GM19395 (cell line): Measurements from ENCODE around the gene VSX2.
"Not testable (repeated sequence)": the region's sequence is repeated elsewhere in the genome, so short reads cannot be mapped to it uniquely, and the experiment has no call there.

Source experiments
- ATAC-seq: cut with Tn5 transposase; IDR thresholded peaks from one replicate; pipeline ENCODE4 v1.9.1; 2021; ENCODE audit warnings: mild to moderate bottlenecking, moderate library complexity; ENCODE audit not compliant: unreplicated experiment

VSX2 gene

DNA sequence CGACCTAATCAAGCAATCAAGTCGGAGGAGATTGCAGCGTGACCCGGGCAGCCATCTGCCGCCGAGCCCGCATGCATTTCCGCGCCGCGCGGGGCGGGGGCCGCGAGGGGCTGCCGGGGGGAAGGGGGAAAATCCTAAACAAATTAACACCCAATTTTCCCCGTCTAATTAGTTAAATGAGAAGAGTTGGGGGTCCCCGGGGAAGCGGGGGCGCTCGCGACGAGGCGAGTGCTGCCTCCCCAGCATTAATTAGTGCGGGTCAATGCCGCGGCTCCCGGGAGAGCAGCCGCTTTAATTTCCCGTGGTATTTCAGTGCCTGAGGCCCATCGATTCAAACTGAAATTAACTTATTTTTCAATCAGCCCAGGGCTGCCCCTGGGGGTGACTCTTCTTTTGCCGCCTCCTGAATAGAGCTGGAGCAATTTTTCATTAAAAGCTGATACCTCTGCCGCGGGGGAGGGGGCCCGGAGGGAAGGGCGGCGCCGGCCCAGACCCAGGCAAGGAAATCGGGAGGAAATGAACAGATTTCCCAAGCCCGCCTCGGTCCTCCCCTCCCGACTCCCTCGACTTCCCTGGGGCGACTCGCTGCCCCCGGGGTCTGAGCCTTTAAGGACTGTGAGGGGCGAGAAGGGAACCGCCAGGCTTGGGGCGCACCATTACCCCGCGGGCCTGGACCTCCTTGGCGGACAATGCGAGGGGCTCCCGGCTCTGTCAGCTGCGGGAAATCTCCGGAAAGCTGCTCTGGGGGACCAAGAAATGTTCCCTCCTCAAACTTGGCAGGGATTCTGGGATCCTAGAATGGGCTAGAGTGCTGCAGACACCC is 18.9 kb downstream of the VSX2 start:
- no peak for ATAC-seq

DNA sequence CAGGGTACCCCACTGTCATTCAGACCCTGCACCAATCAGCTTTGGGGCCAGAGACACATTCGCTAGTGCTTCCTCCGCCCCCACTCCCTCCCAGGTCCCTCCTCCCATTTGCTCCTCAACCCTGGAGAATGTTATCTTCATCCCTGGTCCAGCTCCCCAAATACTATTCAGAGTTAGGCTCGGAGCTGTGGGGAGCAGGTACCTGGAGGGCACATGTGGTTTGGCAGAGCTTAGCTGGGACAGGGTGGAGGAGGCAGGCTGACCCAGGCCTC is 19.5 kb downstream of the VSX2 start:
- no peak for ATAC-seq

DNA sequence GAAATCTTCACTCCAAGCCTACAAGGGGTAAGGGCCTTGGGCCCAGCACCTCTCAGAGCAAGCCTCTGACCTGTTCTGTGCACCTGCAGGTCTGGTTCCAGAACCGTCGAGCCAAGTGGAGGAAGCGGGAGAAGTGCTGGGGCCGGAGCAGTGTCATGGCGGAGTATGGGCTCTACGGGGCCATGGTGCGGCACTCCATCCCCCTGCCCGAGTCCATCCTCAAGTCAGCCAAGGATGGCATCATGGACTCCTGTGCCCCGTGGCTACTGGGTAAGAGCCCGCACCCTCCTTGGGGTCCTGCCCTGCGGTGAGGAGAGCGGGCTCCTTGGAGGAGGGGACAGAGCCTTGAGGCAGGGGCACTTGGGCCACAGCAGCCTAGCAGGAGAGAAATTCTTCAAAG is 20.3 kb downstream of the VSX2 start:
- ATAC-seq = no peak

DNA sequence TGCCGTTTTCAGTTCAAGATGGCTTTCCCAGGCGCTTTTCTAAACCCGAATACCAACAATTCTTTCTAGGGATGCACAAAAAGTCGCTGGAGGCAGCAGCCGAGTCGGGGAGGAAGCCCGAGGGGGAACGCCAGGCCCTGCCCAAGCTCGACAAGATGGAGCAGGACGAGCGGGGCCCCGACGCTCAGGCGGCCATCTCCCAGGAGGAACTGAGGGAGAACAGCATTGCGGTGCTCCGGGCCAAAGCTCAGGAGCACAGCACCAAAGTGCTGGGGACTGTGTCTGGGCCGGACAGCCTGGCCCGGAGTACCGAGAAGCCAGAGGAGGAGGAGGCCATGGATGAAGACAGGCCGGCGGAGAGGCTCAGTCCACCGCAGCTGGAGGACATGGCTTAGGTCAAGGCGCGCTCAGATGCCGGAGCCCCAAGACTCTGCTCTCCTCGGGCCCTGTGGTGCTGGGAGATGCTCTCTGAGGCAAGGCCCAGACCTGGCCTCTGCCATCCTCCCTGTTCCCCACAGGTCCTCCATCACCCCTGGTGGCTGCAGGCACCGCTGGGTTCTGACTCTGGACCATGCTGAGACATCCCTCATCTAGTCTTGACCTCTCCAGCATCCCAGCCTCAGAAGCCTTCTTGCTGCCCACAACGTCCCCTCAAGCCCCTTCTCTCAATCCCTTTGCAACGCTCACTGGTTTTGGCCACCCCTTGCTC is 21.4 kb downstream of the VSX2 start:
- no peak for ATAC-seq

DNA sequence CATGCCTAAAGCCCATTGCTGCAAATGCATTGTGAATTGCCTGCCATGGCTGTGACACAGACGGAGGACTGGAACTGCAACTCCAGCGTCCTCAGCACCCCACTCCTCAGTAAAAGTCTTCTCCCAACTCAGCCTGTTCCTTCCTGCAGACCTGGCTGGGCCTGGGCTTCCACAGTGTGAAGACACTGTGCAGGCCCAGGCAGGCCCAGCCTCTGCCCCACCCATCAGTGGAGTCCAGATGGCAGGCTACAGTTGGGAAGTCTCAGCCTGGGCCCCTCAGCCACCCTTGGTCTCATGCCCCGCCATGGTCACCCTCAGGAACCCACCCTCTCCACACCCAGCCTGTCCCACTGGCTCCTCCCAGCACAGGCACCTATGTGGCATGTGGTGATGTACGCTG is 22.0 kb downstream of the VSX2 start:
- ATAC-seq = no peak

DNA sequence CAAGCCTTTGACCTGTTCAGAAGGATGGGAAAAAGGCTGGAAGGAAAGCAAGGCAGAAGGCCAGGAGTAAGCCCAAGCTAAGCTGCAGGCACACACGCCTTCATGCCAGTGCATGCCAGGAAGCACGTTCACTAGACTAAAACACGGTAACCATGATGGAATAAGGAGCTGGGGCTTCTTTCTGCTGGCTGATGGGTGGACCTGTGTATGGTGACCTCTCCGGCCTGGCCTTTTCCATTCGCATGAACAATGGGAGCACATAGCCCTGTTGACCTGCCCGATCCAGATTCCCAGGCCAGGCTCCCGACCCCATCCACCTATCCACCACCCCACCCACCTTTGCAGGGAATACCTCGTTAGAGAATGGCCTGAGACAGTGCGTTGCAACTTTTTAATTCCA is 22.8 kb downstream of the VSX2 start:
- no peak for ATAC-seq

DNA sequence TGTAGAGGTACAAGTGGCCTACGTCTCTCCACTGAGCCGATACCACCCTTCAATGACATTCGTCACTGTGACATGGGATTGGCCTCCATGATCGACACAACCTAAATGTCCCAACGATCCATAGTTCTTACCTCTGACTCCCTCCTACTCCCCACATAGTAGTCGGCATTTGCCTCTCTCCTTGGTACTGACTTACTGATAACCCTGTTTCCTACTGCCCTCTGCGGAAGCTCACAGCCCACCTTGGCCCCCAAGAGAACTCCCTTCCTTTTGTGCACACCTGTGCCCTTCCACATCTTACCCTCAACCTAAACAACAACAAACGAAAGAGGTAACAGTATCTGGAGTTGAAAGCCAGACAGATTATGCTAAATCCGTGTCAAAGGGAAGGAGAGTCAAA is 23.9 kb downstream of the VSX2 start:
- ATAC-seq = no peak

DNA sequence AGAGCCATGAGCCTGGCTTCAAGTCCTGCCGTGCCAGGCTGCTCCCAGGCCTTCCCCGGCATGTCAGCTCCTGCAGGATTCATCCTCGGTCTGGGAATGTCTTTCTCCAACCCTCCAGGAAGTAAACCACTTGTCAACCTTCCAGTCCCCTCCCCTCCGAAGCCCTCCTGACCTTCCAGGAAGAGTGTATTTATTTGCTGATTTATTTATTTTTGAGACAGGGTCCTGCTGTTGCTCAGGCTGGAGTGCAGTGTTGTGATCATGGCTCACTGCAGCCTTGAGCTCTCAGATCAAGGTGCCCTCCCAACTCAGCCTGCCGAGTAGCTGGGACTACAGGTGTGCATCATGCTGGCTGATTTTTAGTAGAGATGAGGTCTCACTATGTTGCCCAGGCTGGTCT is 24.7 kb downstream of the VSX2 start:
- ATAC-seq = no peak

DNA sequence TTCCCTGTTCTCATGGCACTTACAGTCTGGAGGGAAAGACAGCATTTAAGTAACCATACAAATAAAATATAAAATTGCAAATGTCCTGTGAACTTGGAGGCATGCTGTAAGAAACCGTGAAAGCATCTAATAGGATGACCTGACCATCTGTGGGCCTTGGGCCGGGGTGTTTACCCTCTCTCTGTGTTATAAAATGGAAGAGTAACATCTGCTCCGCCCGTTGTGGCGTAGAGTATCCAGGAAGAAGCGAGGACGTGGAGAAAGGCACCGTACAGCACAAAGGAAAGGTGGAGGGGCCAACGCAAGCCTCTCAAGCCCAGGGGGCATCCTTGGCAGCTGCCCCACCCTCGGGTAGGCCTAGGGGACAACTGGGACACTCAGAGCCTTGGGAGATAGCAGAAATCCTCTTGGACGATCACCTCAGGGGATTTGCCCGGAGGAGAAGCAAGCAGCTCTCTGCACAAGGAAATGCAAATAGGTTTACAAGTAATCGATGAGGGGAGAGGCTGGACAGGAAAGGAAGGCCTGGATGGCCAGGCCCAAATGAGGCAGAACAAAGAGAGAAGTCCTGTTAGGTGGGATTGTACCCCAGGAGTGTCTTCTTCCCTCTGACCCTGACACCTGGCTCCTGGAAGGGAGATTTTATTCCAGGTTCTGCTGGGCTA is 26.2 kb downstream of the VSX2 start:
- ATAC-seq = no peak

DNA sequence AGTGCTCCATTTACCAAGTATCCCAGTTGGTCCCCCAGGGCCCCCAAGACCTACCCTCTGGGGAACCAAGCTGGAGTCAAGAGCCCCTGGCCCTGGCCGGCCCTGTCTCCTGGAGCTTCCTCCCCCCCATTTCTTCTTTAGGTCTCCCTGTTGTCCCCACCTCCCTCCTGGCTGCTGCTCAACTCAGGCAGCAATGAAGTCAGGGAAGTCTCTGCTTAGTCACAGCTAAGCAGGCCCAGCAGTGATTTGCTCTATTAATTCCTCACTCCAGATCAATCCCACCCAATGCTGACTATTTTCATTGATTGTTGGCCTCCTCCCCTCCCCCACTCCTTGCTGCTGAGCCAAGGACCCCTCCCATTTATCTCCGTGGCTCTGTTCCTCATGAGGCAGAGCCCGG is 28.3 kb downstream of the VSX2 start:
- no peak for ATAC-seq

DNA sequence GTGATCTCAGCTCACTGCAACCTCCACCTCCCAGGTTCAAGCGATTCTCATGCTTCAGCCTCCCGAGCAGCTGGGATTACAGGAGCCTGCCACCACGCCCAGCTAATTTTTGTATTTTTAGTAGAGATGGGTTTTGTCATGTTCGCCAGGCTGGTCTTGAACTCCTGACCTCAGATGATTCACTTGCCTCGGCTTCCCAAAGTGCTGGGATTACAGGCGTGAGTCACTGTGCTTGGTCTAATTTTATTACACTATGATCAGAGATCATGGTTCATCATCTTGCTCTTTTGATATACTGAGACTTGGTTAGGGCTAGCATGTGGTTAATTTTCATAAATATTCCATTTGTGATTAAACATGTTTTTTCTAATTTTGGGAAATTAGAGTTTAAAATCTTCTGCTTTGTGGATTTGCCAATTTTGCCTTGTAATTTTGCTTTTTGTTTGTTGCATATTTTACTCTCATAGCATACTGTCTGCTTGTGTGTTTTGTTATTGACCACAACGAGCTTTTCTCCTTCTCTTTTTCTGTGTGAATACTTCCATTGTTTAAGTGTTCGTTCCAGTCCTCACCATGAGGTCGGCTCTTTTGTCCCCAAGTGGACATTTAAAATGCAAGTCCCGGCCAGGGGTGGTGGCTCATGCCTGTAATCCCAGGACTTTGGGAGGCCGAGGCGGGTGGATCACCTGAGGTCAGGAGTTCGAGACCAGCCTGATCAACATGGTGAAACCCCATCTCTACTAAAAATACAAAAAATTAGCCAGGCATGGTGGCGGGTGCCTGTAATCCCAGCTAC is 31.3 kb downstream of the VSX2 start:
- not testable (repeated sequence) for ATAC-seq

DNA sequence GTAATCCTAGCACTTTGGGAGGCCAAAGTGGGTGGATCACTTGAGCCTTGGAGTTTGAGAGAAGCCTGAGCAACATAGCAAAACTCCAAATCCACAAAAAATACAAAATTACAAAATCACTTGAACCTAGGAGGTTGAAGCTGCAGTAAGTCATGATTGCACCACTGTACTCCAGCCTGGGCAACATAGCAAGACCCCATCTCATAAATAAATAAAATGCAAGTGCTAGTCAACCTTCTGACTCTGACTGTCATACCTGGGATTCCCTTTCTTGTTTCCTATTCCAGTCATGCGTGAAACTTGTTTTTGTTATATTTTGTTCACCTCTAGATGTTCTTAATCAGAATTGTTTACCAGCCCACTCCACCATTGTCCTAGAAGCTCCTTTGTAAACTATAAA is 32.1 kb downstream of the VSX2 start:
- no peak for ATAC-seq

DNA sequence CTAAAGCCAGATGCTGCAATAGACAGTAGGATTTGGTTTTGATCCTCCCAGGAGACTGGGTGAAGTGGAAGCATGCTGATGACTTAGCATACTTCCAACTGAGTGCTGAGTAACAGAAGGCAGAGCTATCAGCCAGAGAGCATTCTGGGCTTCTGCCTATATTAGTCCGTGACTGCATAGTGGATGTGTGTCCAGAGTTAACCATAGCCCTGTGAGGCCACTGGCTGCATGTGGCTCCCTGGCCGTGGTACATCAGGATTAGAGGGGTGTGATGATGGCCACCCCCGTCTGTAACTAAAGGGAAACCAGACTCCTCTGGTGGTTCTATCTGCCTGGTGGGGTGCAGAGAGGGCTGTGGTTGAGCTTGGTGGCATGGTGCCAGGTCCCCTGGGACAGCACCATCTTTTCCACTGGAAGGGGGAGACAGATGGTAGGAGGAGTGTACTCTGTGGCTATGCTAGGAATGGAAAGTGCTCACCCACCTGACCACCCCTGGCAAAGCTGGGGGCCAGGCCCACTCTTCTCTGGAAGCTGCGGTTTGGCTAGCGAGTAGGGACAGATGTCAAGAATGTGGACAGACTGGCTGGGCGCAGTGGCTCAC is 36.1 kb downstream of the VSX2 start:
- no peak for ATAC-seq

DNA sequence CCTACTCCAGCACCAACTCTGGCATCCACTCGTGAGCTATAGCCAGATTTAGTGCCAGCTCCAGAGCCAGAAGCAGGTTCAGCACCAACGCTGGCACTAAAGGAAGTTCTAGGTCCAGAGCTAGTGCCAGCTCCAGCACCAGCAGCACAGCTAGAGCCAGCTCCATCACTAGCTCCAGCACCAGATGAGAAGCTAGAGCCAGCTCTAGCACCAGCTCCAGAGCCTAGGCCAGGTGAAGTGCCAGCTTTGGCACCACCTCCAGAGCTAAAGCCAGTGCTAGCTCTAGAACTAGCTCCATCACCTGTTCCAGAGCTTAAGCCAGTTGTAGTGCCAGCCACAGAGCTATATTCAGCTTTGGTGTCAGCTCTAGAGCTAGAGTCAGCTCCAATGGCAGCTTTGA is 38.8 kb downstream of the VSX2 start:
- ATAC-seq = no peak

DNA sequence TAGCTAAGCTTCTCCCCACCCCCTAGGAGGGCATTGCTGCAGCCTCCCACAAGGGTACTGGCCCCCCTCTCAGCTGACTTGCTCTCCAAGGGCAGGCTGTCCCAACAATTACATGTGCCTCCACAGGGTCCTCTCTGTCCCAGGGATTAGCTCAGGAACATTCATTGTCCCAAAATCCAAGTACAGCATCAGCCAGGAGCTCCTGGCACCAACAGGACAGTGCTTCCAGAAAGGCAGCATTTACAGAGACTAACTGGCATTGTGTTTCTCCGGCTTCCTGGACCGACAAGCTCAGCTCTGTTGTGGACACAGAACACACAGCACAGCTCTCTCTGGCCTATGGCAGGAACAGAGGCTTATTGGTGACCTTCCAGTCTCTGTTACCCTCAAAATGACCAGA is 41.8 kb downstream of the VSX2 start:
- ATAC-seq = no peak

DNA sequence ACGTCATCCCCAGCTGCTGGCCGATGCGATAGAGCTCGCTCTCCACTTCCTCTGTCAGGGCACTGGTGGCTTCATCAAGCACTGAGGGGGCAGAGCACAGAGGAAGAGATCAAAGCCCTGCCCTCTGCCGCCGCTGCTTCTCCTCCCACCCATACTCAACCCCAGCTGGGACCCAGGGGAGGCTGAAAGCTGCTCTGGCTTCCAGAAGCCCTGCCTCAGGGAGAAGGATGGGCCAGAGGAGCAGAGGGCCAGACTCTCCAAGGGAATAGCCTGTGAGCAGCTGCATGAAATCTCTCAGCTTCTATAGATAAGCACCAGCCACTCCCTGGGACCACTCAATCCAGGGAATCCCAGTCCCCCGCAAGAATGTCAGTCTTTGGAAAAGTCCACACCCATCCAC is 47.5 kb downstream of the VSX2 start:
- ATAC-seq = no peak

DNA sequence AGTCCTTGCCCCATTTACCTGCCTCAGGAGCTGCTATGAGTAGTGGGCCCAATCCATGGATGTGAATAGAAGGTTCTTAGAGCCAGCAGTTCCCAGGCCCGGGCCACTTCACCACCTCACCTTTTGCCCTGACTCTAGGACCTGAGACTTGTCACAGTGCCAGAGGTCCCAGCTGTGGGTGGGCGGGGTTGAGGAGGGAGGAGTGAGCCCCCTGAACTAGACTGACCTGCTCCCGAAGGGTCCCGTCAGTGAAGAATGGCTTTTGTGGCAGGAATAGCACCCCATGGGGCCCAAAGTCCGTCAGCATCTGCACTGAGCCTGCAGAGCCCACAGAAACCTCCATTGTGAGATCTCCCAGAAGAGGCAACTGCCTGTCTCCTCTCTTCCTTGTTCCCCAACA is 50.6 kb downstream of the VSX2 start:
- no peak for ATAC-seq

DNA sequence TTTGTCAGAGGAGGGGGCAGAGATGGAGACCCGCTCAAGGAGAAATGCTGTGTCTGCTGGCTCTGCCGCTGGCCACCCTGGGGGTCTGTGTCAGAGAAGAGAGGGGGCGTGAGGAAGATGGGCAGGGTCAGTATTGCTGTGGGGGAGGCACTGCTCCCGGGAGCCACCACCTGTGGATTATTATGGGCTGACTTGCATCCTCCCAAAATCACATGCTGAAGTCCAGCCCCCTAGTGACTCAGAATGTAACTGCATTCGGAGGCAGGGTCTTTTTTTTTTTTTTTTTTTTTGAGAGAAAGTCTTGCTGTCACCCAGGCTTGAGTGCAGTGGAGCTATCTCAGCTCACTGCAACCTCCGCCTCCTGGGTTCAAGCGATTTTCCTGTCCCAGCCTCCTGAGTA is 51.2 kb downstream of the VSX2 start:
- no peak for ATAC-seq

DNA sequence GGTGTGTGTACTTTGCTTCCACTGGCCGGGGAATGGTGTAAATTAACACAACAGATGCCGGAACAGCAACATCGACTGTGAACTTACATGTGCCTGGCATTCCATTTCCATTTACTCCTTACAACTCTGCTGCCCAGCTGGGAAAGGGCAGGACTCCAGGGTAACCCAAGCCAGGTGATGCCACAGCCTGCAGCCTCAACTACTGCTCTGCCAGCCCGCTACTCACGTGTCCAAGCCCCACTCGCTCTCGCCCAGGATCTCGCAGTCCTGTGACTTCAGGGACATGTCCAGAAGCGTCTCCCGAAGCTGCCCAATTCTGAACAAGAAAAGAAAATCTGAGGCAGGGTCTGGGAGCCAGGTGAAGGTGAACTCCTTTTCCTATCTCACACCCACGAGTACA is 52.8 kb downstream of the VSX2 start:
- no peak for ATAC-seq

DNA sequence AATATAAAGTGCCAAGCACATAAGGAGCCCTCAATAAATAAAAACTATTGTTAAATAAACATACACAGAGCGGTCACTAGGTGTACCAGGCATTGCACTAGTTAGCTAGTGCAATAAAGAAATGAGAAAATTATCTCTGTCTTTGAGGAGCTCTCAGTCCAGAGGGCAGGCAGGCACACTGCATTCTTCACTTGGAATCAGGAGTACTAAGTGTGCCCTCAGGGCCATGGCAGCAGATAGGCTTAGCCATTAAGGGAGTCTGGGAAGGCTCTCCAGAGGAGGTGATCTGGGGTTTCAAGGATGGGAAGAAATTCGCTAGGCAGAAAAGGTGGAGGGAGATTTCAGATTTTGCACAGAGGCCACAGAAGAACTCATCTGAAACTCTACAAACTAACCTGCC is 54.4 kb downstream of the VSX2 start:
- no peak for ATAC-seq

DNA sequence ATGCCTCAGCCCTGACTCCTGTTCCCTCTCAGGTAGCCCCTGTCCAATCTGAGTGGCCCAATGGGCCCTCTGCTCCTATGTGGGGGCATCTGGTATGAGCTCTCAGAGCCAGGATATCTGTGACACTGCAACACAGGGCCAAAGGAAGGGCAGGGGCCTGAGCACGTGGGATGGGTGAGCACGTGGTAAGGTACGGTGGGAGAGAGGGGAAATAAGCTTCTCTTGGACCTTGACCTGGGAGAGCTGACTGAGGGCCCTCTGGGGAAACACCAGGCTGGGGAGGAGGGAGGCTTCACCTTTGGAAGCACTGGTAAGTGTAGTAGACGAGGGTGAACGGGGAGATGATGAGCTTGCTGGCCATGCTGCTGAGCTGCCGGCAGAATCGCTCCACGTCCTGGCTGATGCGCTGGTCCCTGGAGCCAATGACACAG is 56.8 kb downstream of the VSX2 start:
- ATAC-seq = no peak
